Hypothalamus (tissue), 51 donors: ENCODE results near the gene EFNA2.

ENCODE experiments used
- DNase-seq, 51 donors: peaks; one replicate each; lab custom pipeline; 2025; lab: John Stamatoyannopoulos, UW

Gene EFNA2

DNA sequence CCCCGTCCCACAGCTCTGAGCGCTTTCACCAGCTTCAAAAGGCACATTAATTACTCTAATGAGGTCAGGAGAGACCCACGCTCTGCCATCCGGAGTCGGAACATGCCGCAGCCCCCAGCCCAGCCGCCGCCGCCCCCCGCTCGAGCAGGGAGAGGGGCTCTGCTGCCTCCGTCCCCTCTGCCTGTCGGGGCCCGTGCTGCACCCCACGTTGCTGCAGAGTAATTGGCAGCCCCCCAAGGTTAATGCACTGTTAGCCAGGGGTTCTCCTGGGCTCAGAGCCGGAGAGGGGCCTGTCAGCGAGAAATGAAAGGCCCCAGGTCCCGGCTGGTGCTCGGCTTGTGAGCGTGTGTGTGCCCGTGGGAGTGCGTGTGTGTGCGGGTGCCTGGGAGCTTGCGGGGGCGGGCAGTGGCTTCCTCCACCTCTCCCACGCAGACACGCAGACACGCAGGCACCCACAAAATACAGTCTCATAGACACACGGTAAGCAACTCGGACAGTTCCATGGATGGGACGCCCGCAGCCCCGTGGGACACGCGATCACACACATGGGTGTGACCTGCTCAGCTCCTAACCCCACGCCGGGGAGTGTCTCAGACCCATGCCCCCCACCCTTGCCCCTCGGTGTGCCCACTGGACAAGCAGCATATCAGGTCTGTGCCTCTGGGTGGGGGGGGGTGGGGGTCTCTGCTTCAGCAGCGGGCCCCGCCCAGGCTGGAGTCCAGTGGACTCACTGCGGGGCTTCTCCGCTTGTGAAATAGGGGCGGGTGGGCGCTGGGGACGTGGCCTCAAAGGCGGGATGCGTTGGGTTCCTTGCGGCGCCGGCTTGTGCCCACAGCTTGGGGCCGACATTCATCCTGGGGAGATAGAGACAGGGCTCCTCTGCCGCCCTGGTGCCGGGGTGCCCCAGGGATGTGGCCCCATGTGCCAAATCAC, 4.8 kb upstream of the EFNA2 start:
- DNase-seq: no peak

DNA sequence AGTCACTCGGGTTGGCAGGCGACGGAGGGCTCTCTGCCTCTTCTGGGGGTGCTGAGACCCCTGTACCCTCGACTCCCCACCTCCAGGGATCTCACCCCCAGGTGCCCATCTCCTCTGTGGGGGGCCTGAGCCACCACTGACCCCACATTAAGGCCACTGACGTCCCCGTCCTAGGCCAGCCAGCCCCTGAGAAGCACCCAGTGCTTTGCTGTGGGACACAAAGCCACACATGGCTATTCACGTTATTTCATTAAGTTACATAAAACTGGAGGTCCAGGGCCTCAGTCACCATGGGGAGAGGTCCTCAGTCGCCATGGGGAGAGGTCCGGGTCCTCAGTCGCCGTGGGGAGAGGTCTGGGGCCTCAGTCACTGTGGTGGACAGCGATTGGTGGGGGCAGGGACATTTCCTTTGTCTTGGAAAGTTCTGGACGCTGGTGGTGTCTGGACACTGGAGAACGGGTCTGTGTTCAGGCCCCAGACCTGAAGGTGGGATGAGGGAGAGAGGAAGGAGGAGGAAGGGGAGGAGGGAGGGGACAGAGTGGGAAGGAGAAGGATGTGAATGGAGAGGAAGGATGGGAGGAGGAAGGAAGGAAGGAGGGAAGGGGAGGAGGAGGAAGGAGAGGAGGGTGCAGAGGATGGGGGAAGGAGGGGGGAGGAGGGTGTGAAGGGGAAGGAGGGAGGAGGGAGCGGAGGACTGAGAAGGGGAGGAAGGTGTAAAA, 3.9 kb upstream of the EFNA2 start:
- no peak for DNase-seq

DNA sequence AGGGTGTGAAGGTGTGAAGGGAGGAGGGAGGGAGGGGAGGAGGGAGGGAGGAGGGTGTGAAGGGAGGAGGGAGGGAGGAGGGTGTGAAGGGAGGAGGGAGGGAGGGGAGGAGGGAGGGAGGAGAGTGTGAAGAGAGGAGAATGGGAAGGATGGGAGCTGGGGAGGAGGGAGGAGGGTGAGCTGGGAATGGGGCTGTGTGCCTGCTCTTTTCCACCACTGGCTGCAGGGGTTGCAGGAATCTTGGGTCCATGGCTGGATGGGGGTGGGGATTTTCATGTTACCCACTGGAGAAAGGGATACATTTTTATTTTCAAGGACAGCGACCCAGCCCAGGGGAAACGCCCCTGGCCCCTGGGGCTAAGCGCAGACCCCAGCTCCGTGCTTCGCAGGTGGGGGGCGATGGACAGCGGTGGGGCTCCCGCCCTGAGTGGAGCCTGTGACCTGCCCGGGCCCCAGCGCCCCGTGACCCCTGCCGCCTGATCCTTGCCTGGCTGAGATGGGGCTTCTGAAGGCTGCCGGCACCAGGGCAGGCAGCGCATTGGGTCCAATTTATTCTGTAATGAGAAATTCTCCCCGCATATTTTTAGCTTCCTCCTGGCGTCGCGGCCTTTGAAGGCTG, 3.0 kb upstream of the EFNA2 start:
- DNase-seq: no peak

DNA sequence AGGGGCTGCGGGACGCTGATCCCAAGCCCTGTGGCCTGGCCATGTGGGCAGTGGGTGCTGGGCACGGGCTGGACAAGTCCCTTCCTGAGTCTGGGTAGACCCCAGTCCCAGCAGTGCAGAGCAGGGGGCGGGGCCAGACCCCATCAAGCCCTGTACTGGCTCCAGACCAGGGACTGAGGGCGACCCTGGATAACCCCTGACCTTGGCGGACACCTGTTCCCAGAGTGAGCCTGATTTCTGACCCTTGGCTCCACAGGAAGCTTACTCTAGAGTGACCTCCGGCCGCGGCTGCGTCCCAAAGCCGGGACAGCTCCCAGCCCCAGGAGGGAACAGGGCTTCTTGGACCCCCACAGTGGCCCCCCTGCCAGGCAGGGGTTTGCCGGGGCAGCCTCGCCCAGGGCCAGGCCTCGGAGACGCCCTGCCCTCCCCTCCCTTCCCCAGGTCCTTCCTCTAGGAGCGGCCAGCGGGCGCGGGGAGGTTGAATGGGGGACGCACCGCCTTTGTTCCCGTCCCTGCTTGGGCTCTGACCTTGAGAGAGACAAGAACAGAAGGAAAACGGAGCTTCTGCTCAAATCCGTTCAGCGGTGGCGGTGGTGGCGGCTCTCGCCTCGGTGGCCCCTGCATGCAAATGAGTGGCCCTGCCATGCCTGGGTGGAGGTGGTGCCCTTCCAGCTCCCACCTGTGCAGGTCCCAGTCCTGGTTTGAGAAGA, 2.3 kb upstream of the EFNA2 start:
- no peak for DNase-seq

DNA sequence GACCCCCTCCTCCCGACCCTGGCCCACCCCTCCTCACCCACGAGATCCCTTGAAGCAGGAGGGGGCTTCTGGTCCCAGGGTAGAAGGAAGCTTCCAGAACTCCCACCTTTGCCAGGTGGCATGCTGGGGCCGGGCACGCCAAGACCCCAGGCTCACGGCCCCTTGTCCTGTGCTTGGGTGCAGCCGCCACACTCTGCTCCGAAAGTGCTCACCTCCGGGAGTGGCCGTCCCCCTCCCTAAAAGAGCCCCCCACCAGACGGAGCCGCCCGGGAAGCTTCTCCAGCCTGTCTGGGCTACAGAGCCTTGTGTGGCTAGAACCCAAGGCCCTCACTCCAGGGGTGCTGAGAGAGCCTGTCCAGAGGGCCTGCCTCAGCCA, 1.8 kb upstream of the EFNA2 start:
- DNase-seq: no peak

DNA sequence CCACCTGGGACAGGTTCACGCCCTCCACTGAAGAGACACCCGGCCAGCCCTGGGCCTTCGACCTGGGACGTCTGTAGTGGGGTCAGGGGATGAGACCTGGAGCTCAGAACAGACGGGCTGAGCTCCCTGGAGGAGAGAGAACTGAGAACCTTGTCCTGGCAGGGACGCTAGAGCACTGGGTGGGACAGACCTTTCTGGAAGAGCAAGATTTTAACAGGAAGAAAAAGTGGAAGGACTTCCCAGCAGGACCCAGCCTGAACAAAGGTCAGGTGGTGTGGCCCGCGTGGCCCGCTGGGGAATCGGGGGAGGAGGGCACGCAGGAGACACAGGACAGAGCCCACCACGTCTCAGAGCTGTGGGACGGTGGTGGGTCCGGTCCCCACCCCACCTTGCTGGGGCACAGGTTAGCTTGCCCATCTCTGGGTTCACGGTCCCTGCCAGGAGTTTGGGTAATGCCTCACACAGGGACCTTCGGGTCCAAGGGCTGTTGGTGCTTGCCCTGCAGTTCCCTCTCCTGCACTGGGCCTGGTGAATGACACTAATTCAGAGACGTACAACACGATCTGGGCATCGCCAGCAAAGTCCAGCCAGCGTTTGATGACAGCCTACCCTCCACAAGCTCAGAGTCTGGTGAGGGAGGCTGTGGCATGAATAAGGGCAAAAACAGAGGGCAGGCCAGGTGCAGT, 1.2 kb upstream of the EFNA2 start:
- DNase-seq: no peak

DNA sequence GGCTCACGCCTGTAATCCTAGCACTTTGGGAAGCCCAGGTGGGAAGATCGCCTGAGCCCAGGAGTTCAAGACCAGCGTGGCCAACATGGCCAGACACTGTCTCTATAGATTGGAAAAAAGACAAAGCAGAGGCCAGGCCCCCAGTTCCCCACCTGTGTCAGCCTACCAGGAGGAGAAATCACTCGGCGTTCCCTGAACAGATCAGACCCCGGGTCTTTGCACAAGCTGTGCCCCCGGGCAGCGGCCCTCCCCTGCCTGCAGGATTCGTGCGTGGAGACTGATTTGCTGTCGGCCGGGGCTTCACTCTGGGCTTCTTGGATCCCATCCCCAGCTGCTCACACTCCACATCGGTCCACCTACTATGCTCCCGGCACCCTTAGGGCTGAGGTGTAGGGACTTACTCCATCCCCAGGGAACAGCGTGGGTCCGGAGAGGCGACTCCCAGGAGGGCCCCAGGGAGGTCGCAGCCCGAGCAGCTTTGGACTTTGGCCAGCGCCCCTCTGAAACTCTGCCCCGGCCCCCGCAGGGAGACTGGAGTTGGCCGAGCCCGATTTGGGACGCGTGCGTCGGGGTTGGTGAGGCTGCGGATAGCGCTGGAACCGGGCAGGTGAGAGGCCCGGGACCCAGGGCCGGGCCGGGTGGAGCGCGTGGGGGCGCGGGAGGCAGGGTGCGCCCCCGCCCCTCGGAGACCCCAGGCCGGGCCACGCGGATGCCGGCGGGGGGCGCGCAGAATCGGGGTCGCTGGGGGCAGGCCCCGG, 515 bp upstream of the EFNA2 start:
- no peak for DNase-seq

DNA sequence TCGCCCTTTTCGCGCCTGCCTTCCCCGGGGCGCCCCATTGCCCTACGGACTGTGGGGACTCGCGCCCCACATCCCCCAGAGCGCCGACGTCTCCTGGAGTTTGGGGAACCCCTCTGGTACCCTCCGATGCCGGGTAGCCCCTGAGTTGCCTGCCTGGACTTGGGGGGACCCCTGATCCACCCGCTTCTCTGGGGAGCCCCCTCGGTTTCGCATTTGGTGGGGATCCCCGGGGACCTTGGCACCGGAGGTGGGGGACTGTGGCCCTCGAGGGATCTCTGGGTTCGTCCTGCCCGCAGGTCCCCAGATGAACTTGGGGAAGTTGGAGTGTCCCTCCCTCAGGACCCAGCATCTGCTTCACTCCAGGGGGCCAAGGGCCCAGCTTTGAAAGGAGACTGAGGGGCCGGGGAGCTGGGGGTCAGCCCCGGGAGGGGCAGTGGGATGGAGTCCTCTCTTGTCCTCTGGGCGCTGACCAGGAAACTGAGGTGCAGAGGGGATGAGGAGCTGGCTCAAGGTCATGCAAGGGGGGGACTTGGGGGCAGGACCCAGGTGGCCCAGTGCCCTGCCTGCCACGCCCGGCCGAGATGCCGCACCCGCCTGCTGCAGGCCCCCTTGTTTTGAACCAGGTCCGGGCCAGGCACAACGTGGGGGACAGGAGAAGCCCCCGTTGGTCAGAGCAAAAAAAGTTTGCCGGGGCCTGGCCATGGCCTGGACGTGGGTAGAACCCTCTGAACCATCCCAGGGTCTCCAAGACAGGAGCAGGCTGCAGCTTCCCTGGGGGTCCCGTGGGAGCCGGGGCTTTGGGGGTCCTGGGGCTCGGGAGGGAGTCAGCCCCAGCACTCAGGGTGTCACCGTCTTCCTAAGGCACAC, 1.0 kb downstream of the EFNA2 start:
- DNase-seq: no peak

DNA sequence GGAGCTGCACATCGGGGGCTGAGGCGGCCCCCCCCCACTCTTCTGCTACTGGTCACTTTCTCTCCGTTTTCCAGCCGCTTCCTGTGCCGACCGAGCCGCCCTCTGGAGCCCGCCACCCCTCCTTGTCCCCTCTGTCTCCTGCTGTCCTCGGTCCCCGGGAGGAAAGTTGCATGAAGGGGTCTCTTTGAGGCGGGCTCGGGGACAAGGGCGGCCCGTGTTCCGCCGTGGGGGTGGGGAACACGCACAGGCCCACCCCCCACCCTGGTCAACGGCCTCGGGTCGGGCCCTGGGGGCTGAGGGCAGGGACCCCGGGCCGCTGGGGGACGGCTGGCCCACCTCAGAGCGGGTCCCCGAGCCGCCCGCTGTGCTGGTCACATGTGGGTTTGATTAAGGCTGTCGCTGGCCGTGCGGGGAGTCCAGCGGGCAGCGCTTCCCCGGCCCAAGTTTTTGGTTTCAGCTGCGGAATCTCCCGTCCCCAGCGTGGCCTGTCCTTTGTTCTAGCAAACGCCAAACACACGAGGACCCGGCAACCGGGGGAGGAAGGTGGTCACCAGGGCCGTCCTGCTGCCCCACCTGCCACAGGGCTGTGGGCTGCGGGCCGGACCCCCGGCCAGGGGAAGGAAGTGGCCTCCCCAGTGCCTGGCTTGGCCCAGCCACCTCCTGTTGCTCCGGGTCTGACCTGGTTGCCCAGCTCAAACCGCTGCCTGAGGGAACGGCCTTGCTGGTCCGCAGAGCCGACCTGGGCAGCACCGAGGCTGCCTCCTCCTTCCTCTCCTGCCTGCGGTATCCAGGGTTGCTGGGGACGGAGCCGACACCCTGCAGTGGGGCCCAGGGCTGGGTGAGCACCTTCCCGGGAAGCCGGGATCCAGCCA, 1.9 kb downstream of the EFNA2 start:
- no peak for DNase-seq

DNA sequence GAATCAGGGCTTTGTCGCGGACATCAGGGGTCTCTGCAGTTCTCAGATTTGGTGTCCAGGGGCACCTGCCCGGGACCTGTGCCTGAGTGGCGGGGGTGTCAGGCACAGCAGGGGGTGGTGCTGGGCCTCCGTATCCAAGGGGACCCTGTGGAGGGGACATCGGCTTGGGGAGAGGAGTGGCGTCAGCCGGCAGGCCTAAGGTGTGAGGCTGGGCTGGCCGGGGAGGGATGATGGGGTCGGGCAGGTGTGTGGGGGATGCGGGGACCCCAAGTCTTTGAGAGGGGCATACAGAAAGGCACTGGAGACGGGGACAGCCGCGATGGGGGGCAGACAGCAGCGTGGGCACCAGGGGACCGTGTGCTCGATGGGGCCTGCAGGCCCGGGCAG, 2.5 kb downstream of the EFNA2 start:
- DNase-seq: no peak

DNA sequence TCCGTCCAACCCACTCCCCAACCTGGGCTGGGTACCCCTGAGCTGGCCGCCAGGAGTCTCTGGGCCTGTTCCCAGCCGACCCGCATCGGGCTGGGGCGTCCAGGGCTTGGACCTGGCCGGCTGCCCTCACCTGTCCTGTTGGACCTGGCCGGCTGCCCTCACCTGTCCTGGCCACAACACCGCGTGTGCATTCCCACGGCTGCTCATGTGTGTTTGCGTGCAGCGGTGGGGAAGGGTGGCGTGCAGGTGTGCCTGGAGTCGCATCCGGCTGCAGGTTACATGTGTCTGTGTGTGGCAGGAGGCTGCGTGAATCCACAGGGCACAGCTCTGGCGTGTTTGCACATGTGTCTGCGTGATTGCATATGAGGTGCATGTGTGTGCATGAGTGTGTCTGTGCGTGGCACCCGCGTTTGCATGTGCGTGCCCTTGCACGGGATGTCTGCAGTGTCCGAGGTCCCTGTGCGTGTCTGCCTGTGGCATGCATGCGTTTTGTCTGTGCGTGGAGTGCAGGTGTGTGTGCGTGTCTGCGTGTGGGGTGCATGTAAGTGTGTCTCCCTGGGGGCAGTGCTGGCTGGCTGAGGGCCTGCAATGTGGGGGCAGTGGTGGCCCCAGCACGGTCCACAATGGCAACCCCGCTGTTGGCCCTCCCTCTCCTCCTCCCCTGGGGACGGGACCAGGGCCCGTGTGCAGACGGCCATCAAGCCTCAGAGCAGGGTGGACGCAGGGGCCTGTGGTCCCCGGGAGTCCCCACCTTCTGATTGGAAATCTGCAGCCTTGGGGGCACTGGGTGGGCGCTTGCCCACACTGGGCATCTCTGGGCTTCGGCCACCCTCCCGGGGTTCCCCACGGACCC, 3.4 kb downstream of the EFNA2 start:
- no peak for DNase-seq

DNA sequence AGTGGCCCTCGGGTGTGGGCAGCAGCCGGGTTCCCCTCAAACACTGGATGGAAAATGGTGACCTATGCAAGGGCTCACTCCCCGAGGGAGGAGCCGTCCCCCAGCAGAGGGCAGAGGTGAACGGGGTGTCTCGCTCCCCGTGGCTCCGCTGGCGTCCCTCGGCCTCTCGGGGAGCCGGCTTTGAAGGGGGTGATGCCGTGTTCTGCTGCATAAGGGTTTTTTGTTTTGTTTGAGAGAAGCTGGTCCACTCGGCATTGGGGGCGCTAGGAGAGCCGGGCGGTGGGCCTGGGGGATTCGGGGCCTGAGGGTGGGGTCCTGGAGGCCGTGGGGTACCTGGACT, 4.0 kb downstream of the EFNA2 start:
- no peak for DNase-seq

DNA sequence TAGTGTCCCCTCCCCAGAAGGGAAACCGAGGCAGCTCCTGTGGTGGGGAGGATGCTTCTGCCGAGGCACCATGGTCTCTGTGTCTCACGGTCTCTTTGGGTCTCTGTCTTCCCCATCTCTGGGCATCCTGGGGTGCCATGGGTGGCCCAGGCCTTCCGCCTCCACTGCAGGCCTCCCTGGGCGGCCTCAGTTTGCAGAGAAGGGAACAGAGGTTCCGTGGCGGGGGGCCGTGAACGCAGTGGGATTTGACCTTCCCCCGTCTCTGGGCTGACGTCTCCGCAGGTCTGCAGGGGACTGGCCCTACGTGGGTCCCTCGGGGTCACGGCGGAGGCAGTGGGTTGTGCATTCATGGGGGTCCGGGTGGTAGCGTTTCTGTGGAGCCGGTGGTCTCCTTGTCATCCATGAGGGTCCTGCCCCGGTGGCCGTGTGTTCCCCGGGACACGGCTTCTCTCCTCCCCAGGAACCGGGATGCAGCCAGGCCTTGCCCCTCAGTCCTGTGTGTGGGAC, 4.6 kb downstream of the EFNA2 start:
- DNase-seq: no peak

DNA sequence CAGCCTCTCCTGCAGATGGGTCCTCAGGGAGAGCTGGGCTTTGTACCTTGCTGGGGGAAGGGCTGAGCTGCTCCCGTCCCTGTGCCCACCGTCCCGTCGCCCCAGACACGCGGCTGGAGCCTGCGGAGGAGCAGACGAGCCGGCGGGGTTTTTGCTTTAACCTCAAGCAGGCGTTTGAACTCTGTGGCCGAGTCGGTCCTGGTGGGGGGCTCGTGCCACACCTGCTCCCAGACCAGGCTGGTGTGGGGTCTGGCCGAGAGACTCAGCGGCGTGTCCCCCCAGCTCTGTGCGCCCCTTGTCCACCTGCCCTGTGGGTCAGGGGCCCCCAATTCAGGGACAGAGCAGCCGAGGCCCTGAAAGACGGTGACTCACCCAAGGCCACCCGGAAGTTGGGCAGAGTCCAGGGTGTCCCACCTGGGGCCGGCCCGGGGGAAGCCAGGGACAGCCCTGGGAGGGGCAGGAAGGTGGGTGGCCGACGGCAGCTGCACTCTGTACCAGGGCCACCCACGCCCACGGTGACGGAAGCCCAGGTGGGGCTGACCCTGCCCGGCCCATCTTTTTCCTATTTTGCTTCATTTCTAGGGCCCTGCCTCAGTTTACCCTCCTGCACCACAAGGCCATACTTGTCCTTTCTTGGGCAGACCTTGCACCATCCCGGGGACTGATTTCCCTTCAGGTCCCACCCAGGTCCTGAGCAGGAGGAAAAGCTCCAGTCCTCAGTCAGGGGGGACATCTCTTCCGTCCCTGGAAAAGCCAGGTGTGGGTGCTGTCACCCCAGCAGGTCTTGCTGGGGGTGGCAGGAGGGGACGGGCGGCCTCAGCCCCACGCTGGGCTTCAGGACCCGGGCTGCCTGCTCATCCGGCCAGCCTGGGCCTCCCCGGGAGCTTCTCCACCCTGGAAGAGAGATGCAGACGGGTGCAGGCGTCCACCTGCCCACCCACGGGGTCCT, 5.3 kb downstream of the EFNA2 start:
- DNase-seq: no peak

DNA sequence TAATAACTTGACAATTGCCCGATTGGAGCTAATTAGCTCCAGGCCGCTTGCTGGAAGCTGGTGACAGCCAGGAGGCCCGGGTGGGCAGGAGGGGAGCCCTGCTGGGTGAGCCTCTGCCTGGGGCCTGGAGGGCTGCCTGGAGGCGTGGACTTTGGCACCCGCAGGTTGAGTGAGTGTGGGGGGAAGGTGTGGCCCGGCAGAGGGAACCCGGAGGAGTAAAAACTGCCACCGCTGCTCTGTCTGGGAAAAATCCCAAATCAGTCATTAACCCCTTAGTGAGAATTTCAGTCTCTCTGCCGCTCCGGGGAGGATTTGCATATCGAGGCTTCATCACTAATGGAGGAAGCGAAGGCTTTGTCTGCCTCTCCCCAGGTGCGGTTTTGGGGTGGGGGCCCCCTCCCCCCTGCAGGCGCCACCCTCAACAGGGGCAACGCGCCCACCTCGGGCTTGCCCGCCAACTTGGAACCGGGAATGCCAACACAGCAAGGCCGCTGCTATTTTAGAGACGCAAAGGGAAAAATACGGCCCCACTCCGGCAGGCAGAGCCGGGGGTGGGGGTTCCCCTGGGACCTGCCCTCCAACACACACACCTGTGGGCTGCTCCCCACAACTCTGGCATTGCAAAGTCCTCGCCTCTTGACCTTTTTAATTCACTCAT, 6.2 kb downstream of the EFNA2 start:
- DNase-seq: peak in 6 of 51 donors; percentile 10 to 26 (median 19)
